SH-SY5Y (cell line): ENCODE results near the gene C1R.

Source experiments
- GATA2 ChIP-seq: IDR thresholded peaks from 2 replicates; pipeline ENCODE4 v1.6.1; 2011; ENCODE audit warnings: mild to moderate bottlenecking, low read depth, low read length
- GATA3 ChIP-seq: IDR thresholded peaks from 2 replicates; pipeline ENCODE4 v1.6.1; 2011; ENCODE audit warnings: low read depth, mild to moderate bottlenecking, low read length, moderate library complexity

DNA sequence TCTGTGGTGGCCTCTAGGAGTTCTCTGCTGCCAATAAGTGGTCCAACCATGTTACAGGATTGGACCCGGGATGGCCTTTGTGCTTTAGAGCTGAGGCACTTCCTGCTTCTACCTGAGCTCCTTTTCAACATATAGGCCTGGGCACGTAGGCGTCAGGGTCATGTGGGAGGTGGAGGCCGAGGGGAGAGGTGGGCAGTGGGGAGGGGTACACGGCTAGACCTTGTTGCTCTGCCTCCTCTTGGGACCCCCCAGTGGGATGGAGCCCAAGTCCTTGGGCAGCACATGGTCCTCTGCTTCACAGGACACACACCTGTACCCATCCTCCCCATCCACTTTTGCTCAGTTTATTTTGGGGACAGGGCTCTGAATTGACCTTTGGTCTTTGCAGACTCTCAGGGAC is 29.1 kb upstream of the C1R start:
- TF ChIP-seq GATA3 = no peak
- TF ChIP-seq GATA2 = no peak
